DMS 273 (cell line): ENCODE results near the gene HBZ.
A peak's percentile ranks its signal among the peaks of the same experiment; 100 is the strongest.
"Not testable (repeated sequence)": the region's sequence is repeated elsewhere in the genome, so short reads cannot be mapped to it uniquely, and the experiment has no call there.

Source experiments
- DNase-seq: peaks from one replicate; lab custom pipeline; 2025; ENCODE audit not compliant: unreplicated experiment; lab: John Stamatoyannopoulos, UW

The HBZ gene

GRCh38 chr16:164134-164823 lies 11.8 kb downstream of the HBZ start:
- not testable (repeated sequence) for DNase-seq

GRCh38 chr16:164827-165538 lies 12.5 kb downstream of the HBZ start:
- peak; percentile 63 for DNase-seq

- peak; percentile 59 for DNase-seq
Observed at GRCh38 chr16:165539-166374, 13.3 kb downstream of the HBZ start, which contains the start of gene HBM. HBM (plus strand) TSS chr16:165978; CDS start chr16:165998, 20 bp downstream.

- DNase-seq, result no peak
Observed at GRCh38 chr16:166375-167121, 14.1 kb downstream of the HBZ start.

- DNase-seq, result no peak
Observed at GRCh38 chr16:167122-167690, 14.8 kb downstream of the HBZ start.

- DNase-seq, result peak; percentile 60
Observed at GRCh38 chr16:168424-168823, 16.0 kb downstream of the HBZ start.

GRCh38 chr16:169014-169413 lies 16.6 kb downstream of the HBZ start:
- no peak for DNase-seq

- not testable (repeated sequence) for DNase-seq
Observed at GRCh38 chr16:170088-170507, 17.7 kb downstream of the HBZ start.

- DNase-seq, result no peak
Observed at GRCh38 chr16:170788-171187, 18.3 kb downstream of the HBZ start.

- not testable (repeated sequence) for DNase-seq
Observed at GRCh38 chr16:172374-172941, 20.0 kb downstream of the HBZ start, which contains the start of gene HBA2. HBA2 (plus strand) TSS chr16:172876; CDS start chr16:172913, 37 bp downstream.

GRCh38 chr16:173211-173854 lies 20.9 kb downstream of the HBZ start:
- not testable (repeated sequence) for DNase-seq

- DNase-seq, result peak; percentile 52
Observed at GRCh38 chr16:173928-174769, 21.7 kb downstream of the HBZ start.

GRCh38 chr16:175011-175949 lies 22.8 kb downstream of the HBZ start:
- DNase-seq, result no peak

- DNase-seq, result not testable (repeated sequence)
Observed at GRCh38 chr16:176006-176405, 23.6 kb downstream of the HBZ start.

- not testable (repeated sequence) for DNase-seq
Observed at GRCh38 chr16:176477-177382, 24.3 kb downstream of the HBZ start, which contains the start of gene HBA1. HBA1 (plus strand) TSS chr16:176680; CDS start chr16:176717, 37 bp downstream.

- no peak for DNase-seq
Observed at GRCh38 chr16:177394-177822, 25.0 kb downstream of the HBZ start.
